Measurements from ENCODE around the gene GHRHR. TPM values are rescaled to one million over a fixed set of nuclear protein-coding genes. Genes with fewer than 3 reads are reported as not detected.

The GHRHR gene
- total RNA-seq, 1 experiment from 2014 or later = not detected

- no TSS peak for BruUV-seq (replicated peaks)
- Histone ChIP-seq H2AFZ (no peak overlapping the region), H3K27ac (no peak overlapping the region), H3K4me1 (replicated peaks; ENCODE audit: insufficient read depth) (no peaks in the 10 kb centered on the region), H3K9me2 (ENCODE audit: insufficient read depth) (no peaks in the 10 kb centered on the region), H3K4me2 (no peak overlapping the region), H4K20me1 (ENCODE audit: insufficient read depth) (no peaks in the 10 kb centered on the region), H3K9me3 (ENCODE audit: insufficient read depth, low read depth) (no peaks in the 10 kb centered on the region), H3K27me3 (ENCODE audit: insufficient read depth, low read depth) (peaks cover 37% of the 10 kb centered on the region; the same call in 1 of the 2 replicates), H3F3A (ENCODE audit: insufficient read depth, low read depth) (no peaks in the 10 kb centered on the region), H3K36me3 (ENCODE audit: low read depth) (no peaks in the 10 kb centered on the region), H3K79me2 (ENCODE audit: low read depth) (no peaks in the 10 kb centered on the region), H3K4me3 (no peak overlapping the region)
- no peak for DNase-seq
- POLR2A ChIA-PET (ENCODE audit: unreplicated experiment) = no interaction called here
- CTCF ChIA-PET = interaction anchor here (1.2 kb wide), 1 partner anchor 11 kb away, joined by 4 read pairs; no protein-coding TSS in a partner anchor
- intact Hi-C loops (cut with micrococcal nuclease; ENCODE audit: unreplicated experiment) = no loop called here
- TF ChIP-seq EZH2 (IDR thresholded peaks at IDR 0.05; ENCODE audit: low read depth) (no peak), CTCF (conservative IDR thresholded peaks at IDR 0.05) (no peak)
Observed at GRCh38 chr7:30971840-30972563, 8.2 kb downstream of the GHRHR start.

- CTCF ChIA-PET = interaction anchor here (0.6 kb wide), 1 partner anchor 90 kb away, joined by 3 read pairs; no protein-coding TSS in a partner anchor
Observed at GRCh38 chr7:30973292-30973691, 9.5 kb downstream of the GHRHR start.

More at GRCh38 chr7:30973292-30973691, 9.5 kb downstream of the GHRHR start:
- H3K79me2 ChIP-seq (ENCODE audit: low read depth) = no peaks in the 10 kb centered on the region
- peaks cover 27% of the 10 kb centered on the region; the same call in 1 of the 2 replicates for H3K27me3 ChIP-seq (ENCODE audit: insufficient read depth, low read depth)
- H3K4me2 ChIP-seq = no peak overlapping the region
- H3F3A ChIP-seq (ENCODE audit: insufficient read depth, low read depth) = no peaks in the 10 kb centered on the region
- POLR2A ChIA-PET (ENCODE audit: unreplicated experiment) = no interaction called here
- TF ChIP-seq EZH2 (IDR thresholded peaks at IDR 0.05; ENCODE audit: low read depth) (no peak), CTCF (conservative IDR thresholded peaks at IDR 0.05) (no peak)
- no peaks in the 10 kb centered on the region for H4K20me1 ChIP-seq (ENCODE audit: insufficient read depth)
- DNase-seq = no peak
- no peak overlapping the region for H2AFZ ChIP-seq
- H3K36me3 ChIP-seq (ENCODE audit: low read depth) = no peaks in the 10 kb centered on the region
- no TSS peak for BruUV-seq (replicated peaks)
- no peak overlapping the region for H3K4me3 ChIP-seq
- no peaks in the 10 kb centered on the region for H3K4me1 ChIP-seq (replicated peaks; ENCODE audit: insufficient read depth)
- H3K27ac ChIP-seq = no peak overlapping the region
- intact Hi-C loops (cut with micrococcal nuclease; ENCODE audit: unreplicated experiment) = no loop called here
- no peaks in the 10 kb centered on the region for H3K9me2 ChIP-seq (ENCODE audit: insufficient read depth)
- H3K9me3 ChIP-seq (ENCODE audit: insufficient read depth, low read depth) = no peaks in the 10 kb centered on the region

Measured in PC-9 (cell line).